Neutrophil (primary cell): ENCODE results near the gene RBP7.

ENCODE experiments used
- H3K27ac ChIP-seq: fragments of 200-600 bp; sonication (generic); 2 replicates; pipeline ENCODE4 v1.5.1; 2016; ENCODE audit warnings: mild to moderate bottlenecking, moderate library complexity
- H3K27me3 ChIP-seq: fragments of 200-600 bp; sonication (generic); 2 replicates; pipeline ENCODE4 v1.6.0; 2016; ENCODE audit warnings: mild to moderate bottlenecking
- H3K36me3 ChIP-seq: fragments of 200-600 bp; sonication (generic); 2 replicates; pipeline ENCODE4 v1.5.1; 2017
- H3K4me1 ChIP-seq, 2 experiments: fragments of 200-600 bp in 1 of 2; sonication (generic) in 1 of 2; 1 replicate in 1 of 2; 2 replicates in 1 of 2; pipeline versions ENCODE4 v1.5.1 to v1.6.1; 2013 to 2016; ENCODE audit warnings: low read depth in 1 of 2, low read length in 1 of 2, mild to moderate bottlenecking in 1 of 2, moderate library complexity in 1 of 2; ENCODE audit not compliant: control insufficient read depth in 1 of 2, insufficient read depth in 1 of 2
- H3K4me3 ChIP-seq, 2 experiments: fragments of 200-600 bp in 1 of 2; sonication (generic) in 1 of 2; 1 replicate in 1 of 2; 2 replicates in 1 of 2; pipeline ENCODE4 v1.5.1; 2013 to 2016; ENCODE audit warnings: low read depth in 1 of 2, low read length in 1 of 2, mild to moderate bottlenecking in 1 of 2, moderate library complexity in 1 of 2
- H3K9me3 ChIP-seq: fragments of 200-600 bp; sonication (generic); 2 replicates; pipeline ENCODE4 v1.5.1; 2016
- TF ChIP-seq, protein P1 (sequence below): fragments of 200-600 bp; sonication (generic); IDR thresholded peaks from 2 replicates; pipeline ENCODE4 v1.5.1; 2016; ENCODE audit warnings: antibody characterized with exemption

RBP7 gene

DNA sequence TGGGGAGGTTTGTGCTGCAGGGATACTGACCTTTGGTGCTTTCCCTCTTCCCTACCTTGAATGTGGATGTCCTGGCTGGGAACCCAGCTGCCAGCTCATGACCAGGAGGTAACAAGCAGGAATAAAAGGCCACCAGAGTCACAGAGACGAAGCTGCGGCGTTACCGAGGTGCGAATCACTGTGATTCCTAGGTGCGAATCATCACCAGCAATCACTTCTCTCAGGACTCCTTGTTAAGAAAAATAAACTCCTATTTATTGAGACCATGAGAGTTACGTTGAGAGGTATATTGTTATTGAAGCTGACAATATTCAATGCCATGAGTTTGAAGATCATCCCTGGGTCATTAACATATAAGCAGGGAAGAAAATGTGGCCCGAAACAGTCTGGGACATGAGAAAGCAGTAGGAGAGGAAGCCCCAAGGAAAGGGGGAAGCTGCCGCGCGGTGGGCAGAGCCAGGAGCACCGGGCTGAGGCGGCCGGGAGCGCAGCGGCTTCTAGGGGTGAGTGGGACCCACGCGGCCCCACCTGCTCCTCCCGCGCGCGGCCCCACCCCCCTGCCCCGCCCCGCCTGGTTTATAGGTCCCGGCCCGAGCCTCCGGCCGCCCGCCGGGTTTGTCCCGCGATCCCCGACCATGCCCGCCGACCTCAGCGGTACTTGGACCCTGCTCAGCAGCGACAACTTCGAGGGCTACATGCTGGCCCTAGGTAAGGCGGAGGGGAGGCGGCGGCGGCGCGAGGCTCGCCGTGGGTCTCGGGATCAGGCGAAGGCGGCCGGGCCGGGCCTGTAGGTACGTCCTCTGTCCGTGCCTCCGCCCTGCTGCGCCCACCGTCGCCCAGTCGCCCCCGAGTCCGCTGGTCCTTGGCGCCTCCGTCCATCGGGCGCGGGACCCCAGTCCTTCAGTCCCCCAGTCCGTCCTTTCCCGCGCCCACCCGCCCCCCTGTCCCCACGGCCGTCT is at the start of gene RBP7:
Gene RBP7, plus strand, starts transcription at position 605 of the 959 bp plus-strand sequence. Its CDS starts 31 bp downstream, at position 636.
- Histone ChIP-seq H3K9me3 (no peaks in the 10 kb centered on the region), H3K36me3 (no peaks in the 10 kb centered on the region), H3K4me1 (peaks cover 38 to 47% of the 10 kb centered on the region in 2 experiments), H3K4me3 (peak within 1 kb of the TSS; percentile 76 to 77), H3K27me3 (peaks cover 60% of the 10 kb centered on the region), H3K27ac (peak within 1 kb of the TSS; percentile 83)
- TF ChIP-seq, protein P1, sequence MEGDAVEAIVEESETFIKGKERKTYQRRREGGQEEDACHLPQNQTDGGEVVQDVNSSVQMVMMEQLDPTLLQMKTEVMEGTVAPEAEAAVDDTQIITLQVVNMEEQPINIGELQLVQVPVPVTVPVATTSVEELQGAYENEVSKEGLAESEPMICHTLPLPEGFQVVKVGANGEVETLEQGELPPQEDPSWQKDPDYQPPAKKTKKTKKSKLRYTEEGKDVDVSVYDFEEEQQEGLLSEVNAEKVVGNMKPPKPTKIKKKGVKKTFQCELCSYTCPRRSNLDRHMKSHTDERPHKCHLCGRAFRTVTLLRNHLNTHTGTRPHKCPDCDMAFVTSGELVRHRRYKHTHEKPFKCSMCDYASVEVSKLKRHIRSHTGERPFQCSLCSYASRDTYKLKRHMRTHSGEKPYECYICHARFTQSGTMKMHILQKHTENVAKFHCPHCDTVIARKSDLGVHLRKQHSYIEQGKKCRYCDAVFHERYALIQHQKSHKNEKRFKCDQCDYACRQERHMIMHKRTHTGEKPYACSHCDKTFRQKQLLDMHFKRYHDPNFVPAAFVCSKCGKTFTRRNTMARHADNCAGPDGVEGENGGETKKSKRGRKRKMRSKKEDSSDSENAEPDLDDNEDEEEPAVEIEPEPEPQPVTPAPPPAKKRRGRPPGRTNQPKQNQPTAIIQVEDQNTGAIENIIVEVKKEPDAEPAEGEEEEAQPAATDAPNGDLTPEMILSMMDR = peak; percentile 2

- Histone ChIP-seq H3K4me1 (peaks cover 0 to under 1% of the 10 kb centered on the region in 2 experiments), H3K9me3 (no peaks in the 10 kb centered on the region), H3K4me3 (no peak overlapping the region), H3K27ac (no peak overlapping the region), H3K27me3 (no peaks in the 10 kb centered on the region), H3K36me3 (no peaks in the 10 kb centered on the region)
- TF ChIP-seq, protein P1 = no peak
Measured at GRCh38 chr1:9957726-9958125, 39.3 kb upstream of the RBP7 start.

DNA sequence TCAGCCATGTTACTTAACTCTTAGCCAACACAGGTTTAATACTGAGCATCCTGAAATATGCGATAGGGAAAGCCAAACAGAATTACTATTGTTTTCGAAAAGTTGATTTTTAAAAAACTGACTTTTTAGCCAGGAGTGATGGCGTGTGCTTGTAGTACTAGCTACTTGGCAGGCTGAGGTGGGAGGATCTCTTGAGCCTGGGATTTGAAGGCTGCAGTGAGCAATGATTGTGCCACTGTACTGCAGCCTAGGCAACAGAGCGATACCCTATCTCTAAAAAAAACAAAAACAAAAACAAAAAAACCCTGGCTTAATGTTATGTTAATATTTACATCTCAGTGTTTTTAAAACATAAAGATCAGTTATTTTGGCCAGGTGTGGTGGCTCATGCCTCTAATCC is 37.0 kb upstream of the RBP7 start:
- Histone ChIP-seq H3K27me3 (no peaks in the 10 kb centered on the region), H3K4me3 (no peak overlapping the region), H3K9me3 (no peaks in the 10 kb centered on the region), H3K4me1 (no peaks in the 10 kb centered on the region), H3K36me3 (no peaks in the 10 kb centered on the region), H3K27ac (no peak overlapping the region)
- TF ChIP-seq, protein P1 = no peak

DNA sequence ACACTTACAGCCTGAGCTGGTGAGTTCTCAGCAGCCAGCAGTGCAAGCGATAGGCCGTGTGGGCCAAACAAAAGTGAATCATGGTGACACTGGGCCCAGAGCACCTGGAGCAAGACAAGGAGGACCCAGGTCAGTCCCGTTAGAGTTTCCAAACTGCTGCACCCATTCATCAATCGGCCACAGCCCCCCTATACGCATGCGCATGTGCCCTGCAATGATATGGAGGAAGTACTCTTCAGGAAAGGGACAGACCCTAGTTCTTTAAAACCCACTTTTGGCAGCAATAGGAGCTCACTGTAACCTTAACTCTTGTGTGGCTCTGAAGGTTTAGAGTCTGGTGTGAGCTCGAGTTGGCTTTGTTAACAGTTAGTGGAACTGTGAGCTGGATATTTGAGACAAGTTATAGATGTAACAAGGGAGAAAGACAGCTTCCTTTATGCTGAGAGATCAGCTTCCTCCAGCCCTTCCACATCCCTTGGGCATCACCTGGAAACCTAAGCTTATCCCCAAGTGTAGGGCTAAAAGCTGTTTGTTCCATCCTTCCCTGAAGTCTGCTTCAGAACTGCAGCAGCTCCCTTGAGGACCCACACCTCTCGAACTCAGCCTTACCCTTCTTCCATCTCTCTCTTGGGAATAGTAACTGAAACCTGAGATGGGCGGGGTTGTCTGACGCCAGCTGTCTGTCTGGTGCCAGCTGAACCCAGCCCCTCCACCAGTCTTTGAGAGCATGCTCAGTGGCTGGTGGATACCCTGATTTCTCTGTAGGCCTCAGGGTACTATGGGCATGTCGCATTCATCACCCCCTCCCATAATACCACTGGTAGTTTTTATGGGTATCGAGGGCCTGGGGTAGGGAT is 36.1 kb upstream of the RBP7 start:
- Histone ChIP-seq H3K27me3 (no peaks in the 10 kb centered on the region), H3K36me3 (no peaks in the 10 kb centered on the region), H3K4me3 (no peak overlapping the region), H3K9me3 (no peaks in the 10 kb centered on the region), H3K27ac (peak overlapping the region; percentile 15), H3K4me1 (no peaks in the 10 kb centered on the region)
- TF ChIP-seq, protein P1 = no peak

- TF ChIP-seq, protein P1 = no peak
- peaks cover 2 to 6% of the 10 kb centered on the region in 2 experiments for H3K4me1 ChIP-seq
- H3K9me3 ChIP-seq = no peaks in the 10 kb centered on the region
- peaks cover 38% of the 10 kb centered on the region for H3K36me3 ChIP-seq
- H3K27me3 ChIP-seq = no peaks in the 10 kb centered on the region
- H3K27ac ChIP-seq = no peak overlapping the region
- no peak overlapping the region for H3K4me3 ChIP-seq
Measured at GRCh38 chr1:9984253-9984652, 12.8 kb upstream of the RBP7 start.
